Measurements from ENCODE around the gene NET1.

Gene NET1

GRCh38 chr10:5385224-5385623, 27.1 kb upstream of the NET1 start:
- TF ChIP-seq CTCF (IDR thresholded peaks at IDR 0.05; ENCODE audit: control insufficient read depth, insufficient read depth, low read depth, low read length, missing control alignments) = no peak
- DNase-seq (ENCODE audit: low read depth) = no peak
- no peak overlapping the region for H3K4me3 ChIP-seq (ENCODE audit: control insufficient read depth, low read depth, low read length)

- no peak for TF ChIP-seq CTCF (IDR thresholded peaks at IDR 0.05; ENCODE audit: control insufficient read depth, insufficient read depth, low read depth, low read length, missing control alignments)
Measured at GRCh38 chr10:5387169-5387568, 25.2 kb upstream of the NET1 start.

GRCh38 chr10:5390607-5391205, 21.7 kb upstream of the NET1 start:
- no peak for TF ChIP-seq CTCF (IDR thresholded peaks at IDR 0.05; ENCODE audit: control insufficient read depth, insufficient read depth, low read depth, low read length, missing control alignments)
- no peak overlapping the region for H3K4me3 ChIP-seq (ENCODE audit: control insufficient read depth, low read depth, low read length)
- DNase-seq (ENCODE audit: low read depth) = no peak

More at GRCh38 chr10:5387169-5387568, 25.2 kb upstream of the NET1 start:
- no peak for DNase-seq (ENCODE audit: low read depth)
- H3K4me3 ChIP-seq (ENCODE audit: control insufficient read depth, low read depth, low read length) = no peak overlapping the region

- no peak for DNase-seq (ENCODE audit: low read depth)
- H3K4me3 ChIP-seq (ENCODE audit: control insufficient read depth, low read depth, low read length) = no peak overlapping the region
- no peak for TF ChIP-seq CTCF (IDR thresholded peaks at IDR 0.05; ENCODE audit: control insufficient read depth, insufficient read depth, low read depth, low read length, missing control alignments)
Measured at GRCh38 chr10:5391790-5392189, 20.6 kb upstream of the NET1 start.

GRCh38 chr10:5393529-5393928, 18.8 kb upstream of the NET1 start:
- DNase-seq (ENCODE audit: low read depth) = no peak
- no peak overlapping the region for H3K4me3 ChIP-seq (ENCODE audit: control insufficient read depth, low read depth, low read length)
- TF ChIP-seq CTCF (IDR thresholded peaks at IDR 0.05; ENCODE audit: control insufficient read depth, insufficient read depth, low read depth, low read length, missing control alignments) = no peak

GRCh38 chr10:5395168-5395567, 17.2 kb upstream of the NET1 start:
- no peak for TF ChIP-seq CTCF (IDR thresholded peaks at IDR 0.05; ENCODE audit: control insufficient read depth, insufficient read depth, low read depth, low read length, missing control alignments)
- DNase-seq (ENCODE audit: low read depth) = no peak
- no peak overlapping the region for H3K4me3 ChIP-seq (ENCODE audit: control insufficient read depth, low read depth, low read length)
